ENCODE data around the gene RHBDD2. TPM values are rescaled to one million over a fixed set of nuclear protein-coding genes. Genes with fewer than 3 reads are reported as not detected.
A peak's percentile ranks its signal among the peaks of the same experiment; 100 is the strongest.

Gene RHBDD2
- total and polyA plus RNA-seq, 9 of the 15 experiments (the other 6 are each of a cell fraction or from before 2014, with no cell fraction given) = 3.3 to 36.7 (median 17.9) TPM

GRCh38 chr7:75891815-75892411 lies 13.1 kb downstream of the RHBDD2 start (continued):
- TF ChIP-seq REST (IDR thresholded peaks at IDR 0.05; ENCODE audit: borderline replicate concordance) (no peak), REST (CRISPR knock-in tag; IDR thresholded peaks at IDR 0.05; ENCODE audit: low read depth) (no peak), HBP1 (CRISPR knock-in tag; IDR thresholded peaks at IDR 0.05) (no peak), PML (IDR thresholded peaks at IDR 0.05; ENCODE audit: low read length) (no peak), ZKSCAN8 (CRISPR knock-in tag; IDR thresholded peaks at IDR 0.05) (peak; percentile 95), ZFP36 (IDR thresholded peaks at IDR 0.05; ENCODE audit: low read depth, low read length, partially characterized antibody) (peak; percentile 16)

Data from K562 (cell line).